Mucosa of stomach (tissue), 1 donor: ENCODE data around the gene FBXO47.
A peak's percentile ranks its signal among the peaks of the same experiment; 100 is the strongest.
"Not testable (repeated sequence)": the region's sequence is repeated elsewhere in the genome, so short reads cannot be mapped to it uniquely, and the experiment has no call there.

Experiments
- H3K27me3 ChIP-seq: one replicate; pipeline ENCODE4 v1.7.0; 2013; ENCODE audit warnings: mild to moderate bottlenecking, low read length; ENCODE audit not compliant: control insufficient read depth, insufficient read depth
- H3K36me3 ChIP-seq: one replicate; pipeline ENCODE4 v1.7.0; 2013; ENCODE audit warnings: low read length; ENCODE audit not compliant: control insufficient read depth, insufficient read depth
- H3K4me1 ChIP-seq: one replicate; pipeline ENCODE4 v1.7.0; 2013; ENCODE audit warnings: mild to moderate bottlenecking, low read length; ENCODE audit not compliant: control insufficient read depth, insufficient read depth
- H3K4me3 ChIP-seq: one replicate; pipeline ENCODE4 v1.7.0; 2013; ENCODE audit warnings: low read length
- H3K9ac ChIP-seq: one replicate; pipeline ENCODE4 v1.7.0; 2013; ENCODE audit warnings: mild to moderate bottlenecking, low read length, moderate library complexity
- H3K9me3 ChIP-seq: one replicate; pipeline ENCODE4 v1.7.0; 2013; ENCODE audit warnings: mild to moderate bottlenecking, low read length, moderate library complexity; ENCODE audit not compliant: control insufficient read depth
- donor health status: Pancreatic carcinoma.

Gene FBXO47

DNA sequence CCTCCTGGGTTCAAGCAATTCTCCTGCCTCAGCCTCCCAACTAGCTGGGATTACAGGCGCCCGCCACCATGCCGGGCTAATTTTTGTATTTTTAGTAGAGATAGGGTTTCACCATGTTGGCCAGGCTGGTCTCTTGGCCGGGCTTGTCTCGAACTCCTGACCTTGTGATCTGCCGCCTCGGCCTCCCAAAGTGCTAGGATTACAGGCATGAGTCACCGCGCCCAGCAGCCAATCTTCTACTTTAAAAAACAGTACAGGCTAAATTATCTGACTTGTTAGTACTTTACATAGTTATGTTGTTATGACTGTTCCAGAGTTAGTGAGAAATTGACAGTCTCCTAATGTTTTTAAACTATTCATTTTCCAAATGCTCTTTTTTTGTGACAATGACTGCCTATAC is 33.2 kb downstream of the FBXO47 start:
- not testable (repeated sequence) for H3K9me3 ChIP-seq, H3K4me3 ChIP-seq, H3K36me3 ChIP-seq, H3K4me1 ChIP-seq, H3K9ac ChIP-seq, H3K27me3 ChIP-seq

- not testable (repeated sequence) for H3K27me3 ChIP-seq, H3K4me1 ChIP-seq, H3K9ac ChIP-seq, H3K4me3 ChIP-seq, H3K9me3 ChIP-seq, H3K36me3 ChIP-seq
Observed at GRCh38 chr17:38930782-38931181, 36.4 kb downstream of the FBXO47 start.

DNA sequence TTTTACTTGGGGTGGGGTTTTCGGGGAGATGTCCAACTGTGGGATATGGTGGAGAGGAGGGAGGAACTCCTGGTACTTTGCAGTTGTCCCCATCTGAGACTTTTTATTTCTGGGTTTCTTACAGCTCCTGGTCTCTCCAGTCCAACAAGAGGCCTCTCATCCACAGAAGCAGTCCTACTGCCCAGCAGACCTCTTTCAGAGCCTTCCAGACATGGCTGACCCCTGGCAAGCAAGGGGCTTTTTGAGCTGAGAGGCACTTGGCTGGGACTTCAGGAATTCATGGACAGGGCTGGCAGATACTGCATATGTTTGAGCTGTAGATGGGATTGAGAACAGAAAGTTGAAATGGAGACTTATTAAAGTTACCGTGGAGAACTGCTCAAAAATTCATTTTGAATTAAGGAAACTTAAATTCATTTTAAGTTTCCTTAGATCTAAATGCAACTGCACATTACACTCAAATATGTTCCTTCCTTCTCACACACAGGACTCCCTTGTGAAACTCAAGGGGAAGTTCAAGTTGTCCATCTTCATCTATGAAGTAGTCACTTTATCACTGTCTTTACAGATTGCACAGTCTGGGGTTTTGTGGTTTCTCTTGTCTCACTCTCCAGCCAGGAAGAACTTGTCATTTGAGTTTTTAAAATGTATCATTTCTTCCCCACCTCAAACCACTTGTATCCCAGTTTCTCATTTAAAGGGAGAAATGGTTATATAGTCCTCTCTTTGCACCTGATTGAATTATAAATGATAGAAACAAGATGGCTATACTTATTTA is 40.7 kb downstream of the FBXO47 start:
- no peaks in the 10 kb centered on the region for H3K9me3 ChIP-seq
- H3K9ac ChIP-seq = no peak overlapping the region
- H3K4me1 ChIP-seq = peaks cover 9% of the 10 kb centered on the region
- no peaks in the 10 kb centered on the region for H3K27me3 ChIP-seq
- H3K36me3 ChIP-seq = no peaks in the 10 kb centered on the region
- no peak overlapping the region for H3K4me3 ChIP-seq

GRCh38 chr17:38925263-38925995 is 41.8 kb downstream of the FBXO47 start, which contains the start of gene LASP1NB:
TSS of gene LASP1NB (plus strand) at chr17:38925614.
- Histone ChIP-seq H3K4me3 (no peak within 1 kb of the TSS), H3K9me3 (no peaks in the 10 kb centered on the region), H3K9ac (peak within 1 kb of the TSS; percentile 9), H3K4me1 (peaks cover 9% of the 10 kb centered on the region), H3K27me3 (no peaks in the 10 kb centered on the region), H3K36me3 (peaks cover under 1% of the 10 kb centered on the region)

- no peak overlapping the region for H3K4me3 ChIP-seq
- peaks cover 9% of the 10 kb centered on the region for H3K4me1 ChIP-seq
- no peaks in the 10 kb centered on the region for H3K9me3 ChIP-seq
- peaks cover 26% of the 10 kb centered on the region for H3K36me3 ChIP-seq
- H3K27me3 ChIP-seq = no peaks in the 10 kb centered on the region
- H3K9ac ChIP-seq = no peak overlapping the region
Observed at GRCh38 chr17:38922538-38923297, 44.5 kb downstream of the FBXO47 start.

- Histone ChIP-seq H3K4me3 (no peak overlapping the region), H3K9me3 (no peaks in the 10 kb centered on the region), H3K36me3 (peaks cover 28% of the 10 kb centered on the region), H3K9ac (no peak overlapping the region), H3K4me1 (peaks cover 9% of the 10 kb centered on the region), H3K27me3 (no peaks in the 10 kb centered on the region)
Observed at GRCh38 chr17:38921756-38922411, 45.3 kb downstream of the FBXO47 start.

- H3K4me1 ChIP-seq = peaks cover 9% of the 10 kb centered on the region
- no peak overlapping the region for H3K4me3 ChIP-seq
- H3K9ac ChIP-seq = no peak overlapping the region
- H3K36me3 ChIP-seq = peaks cover 31% of the 10 kb centered on the region
- H3K27me3 ChIP-seq = no peaks in the 10 kb centered on the region
- no peaks in the 10 kb centered on the region for H3K9me3 ChIP-seq
Observed at GRCh38 chr17:38920374-38921291, 46.6 kb downstream of the FBXO47 start.

- no peaks in the 10 kb centered on the region for H3K27me3 ChIP-seq
- peaks cover 37% of the 10 kb centered on the region for H3K36me3 ChIP-seq
- peaks cover 13% of the 10 kb centered on the region for H3K4me1 ChIP-seq
- H3K9me3 ChIP-seq = no peaks in the 10 kb centered on the region
- H3K9ac ChIP-seq = no peak overlapping the region
- H3K4me3 ChIP-seq = no peak overlapping the region
Observed at GRCh38 chr17:38919316-38920078, 47.7 kb downstream of the FBXO47 start.

GRCh38 chr17:38918916-38919315 is 48.3 kb downstream of the FBXO47 start:
- Histone ChIP-seq H3K27me3 (no peaks in the 10 kb centered on the region), H3K4me1 (peaks cover 13% of the 10 kb centered on the region), H3K9ac (no peak overlapping the region), H3K9me3 (no peaks in the 10 kb centered on the region), H3K36me3 (peaks cover 39% of the 10 kb centered on the region), H3K4me3 (no peak overlapping the region)

DNA sequence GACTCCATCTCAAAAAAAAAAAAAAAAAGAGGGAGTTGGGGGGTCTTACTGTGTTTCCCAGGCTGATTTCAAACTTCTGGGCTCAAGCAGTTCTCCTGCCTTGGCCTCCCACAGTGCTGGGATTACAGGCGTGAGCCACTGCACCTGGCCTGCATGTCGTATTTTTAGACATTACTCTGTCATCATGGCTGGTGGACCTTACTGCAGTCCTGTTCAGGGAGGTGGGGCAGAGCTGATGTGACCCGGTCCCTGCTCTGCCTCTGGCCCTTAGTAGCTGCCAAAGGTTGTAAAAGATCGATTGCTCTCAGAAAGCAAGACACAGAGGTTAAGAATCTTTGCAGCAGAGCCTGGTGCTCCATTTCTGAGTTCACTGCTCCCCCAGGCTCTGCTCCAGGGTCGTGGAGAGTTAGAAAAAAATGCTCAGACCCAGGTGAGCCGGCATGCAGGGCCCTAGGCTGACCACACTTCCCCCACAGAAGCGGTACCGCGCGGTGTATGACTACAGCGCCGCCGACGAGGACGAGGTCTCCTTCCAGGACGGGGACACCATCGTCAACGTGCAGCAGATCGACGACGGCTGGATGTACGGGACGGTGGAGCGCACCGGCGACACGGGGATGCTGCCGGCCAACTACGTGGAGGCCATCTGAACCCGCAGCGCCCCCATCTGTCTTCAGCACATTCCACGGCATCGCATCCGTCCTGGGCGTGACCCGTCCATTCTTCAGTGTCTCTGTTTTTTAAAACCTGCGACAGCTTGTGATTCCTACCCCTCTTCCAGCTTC is 48.9 kb downstream of the FBXO47 start:
- Histone ChIP-seq H3K27me3 (no peaks in the 10 kb centered on the region), H3K9ac (no peak overlapping the region), H3K4me1 (peaks cover 13% of the 10 kb centered on the region), H3K4me3 (no peak overlapping the region), H3K36me3 (peaks cover 39% of the 10 kb centered on the region), H3K9me3 (no peaks in the 10 kb centered on the region)
